ENCODE data around the gene JADE2. TPM values are rescaled to one million over a fixed set of nuclear protein-coding genes. Genes with fewer than 3 reads are reported as not detected.

JADE2 gene
- total and polyA plus RNA-seq, 2 of the 8 experiments (the other 6 are each of a cell fraction or from before 2014, with no cell fraction given), result 19.2 to 55.8 TPM

DNA sequence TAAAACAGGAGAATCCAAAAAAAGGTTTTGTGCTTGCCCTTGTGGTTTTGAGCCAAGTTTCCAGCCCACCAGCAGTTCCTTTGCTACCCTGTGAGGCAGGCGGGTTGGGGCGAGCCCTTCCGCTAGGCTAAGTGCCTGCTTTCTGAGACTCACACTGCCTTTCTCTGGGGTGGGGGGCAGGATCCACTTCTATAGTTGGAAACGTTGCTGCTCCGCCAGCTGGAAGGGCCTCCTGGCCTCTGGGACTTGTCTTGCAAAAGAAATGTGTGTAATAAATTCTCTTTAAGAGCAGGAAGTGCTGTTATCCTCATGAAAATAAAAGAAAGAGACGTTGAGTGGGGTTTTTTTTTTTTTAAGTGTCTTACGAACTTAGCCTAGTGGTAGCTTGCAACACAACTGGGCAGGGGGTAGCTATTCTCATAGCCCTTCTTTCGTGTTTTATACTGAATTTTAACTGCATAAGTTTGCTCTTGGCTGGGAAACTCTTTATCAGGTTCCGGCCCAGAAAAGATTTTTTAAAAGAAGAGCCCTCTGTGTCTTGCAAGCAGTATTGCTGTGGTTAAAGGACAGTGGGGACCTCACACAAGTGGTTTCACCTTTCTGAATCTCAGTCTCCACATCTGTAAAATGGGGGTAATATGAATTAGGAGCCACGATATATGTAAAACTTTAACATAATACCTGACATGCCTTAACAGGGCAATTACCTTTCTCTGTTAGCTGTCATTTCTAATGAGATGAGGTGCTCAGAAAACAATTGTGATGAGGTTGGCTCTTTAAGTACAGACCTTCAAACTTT lies 19.8 kb downstream of the JADE2 start:
- Histone ChIP-seq H4K20me1 (replicated peaks in 1 of 2; ENCODE audit: control insufficient read depth in 1 of 2, insufficient read depth in 2 of 2, low read length in 2 of 2) (peaks cover 0 to 3% of the 10 kb centered on the region in 2 experiments), H2AFZ (ENCODE audit: low read length) (no peak overlapping the region), H3K23ac (ENCODE audit: insufficient read length) (no peak overlapping the region), H2BK120ac (replicated peaks; ENCODE audit: low read depth, low read length) (no peak overlapping the region), H3K14ac (ENCODE audit: insufficient read length) (no peak overlapping the region), H4K91ac (replicated peaks; ENCODE audit: insufficient read length, low read length) (no peak overlapping the region), H3K79me1 (ENCODE audit: low read depth, low read length) (peaks cover 9% of the 10 kb centered on the region), H3K9ac (replicated peaks in 1 of 4; ENCODE audit: extremely low read depth in 1 of 4, low read depth in 3 of 4, low read length in 3 of 4) (no peak overlapping the region; a peak in 1 of 7 replicates), H2BK12ac (ENCODE audit: low read depth, low read length) (no peak overlapping the region), H3K56ac (replicated peaks; ENCODE audit: insufficient read length, low read depth, low read length) (no peak overlapping the region), H2BK15ac (ENCODE audit: low read length) (no peak overlapping the region), H3K4me3 (ENCODE audit: extremely low read depth in 1 of 4, insufficient read depth in 2 of 4, low read depth in 3 of 4, low read length in 4 of 4) (no peak overlapping the region), H3K23me2 (ENCODE audit: low read depth, low read length) (no peaks in the 10 kb centered on the region), H3K27ac (ENCODE audit: low read depth, low read length) (no peak overlapping the region), H3K18ac (ENCODE audit: extremely low read depth, low read length) (no peak overlapping the region), H3K27me3 (replicated peaks in 1 of 4; ENCODE audit: control insufficient read depth in 3 of 4, extremely low read depth in 1 of 4, insufficient read depth in 3 of 4, low read length in 3 of 4) (no peaks in the 10 kb centered on the region), H3K4ac (replicated peaks; ENCODE audit: insufficient read length, low read depth, low read length) (no peak overlapping the region), H2AK5ac (ENCODE audit: low read depth, low read length) (no peak overlapping the region), H4K5ac (ENCODE audit: insufficient read length, low read depth, low read length) (no peak overlapping the region), H4K8ac (ENCODE audit: extremely low read depth, insufficient read depth, low read length) (no peak overlapping the region), H3K36me3 (ENCODE audit: control insufficient read depth in 2 of 4, insufficient read depth in 4 of 4, low read length in 3 of 4) (peaks cover 0 to 48% (median 7%) of the 10 kb centered on the region in 4 experiments; a peak in 7 of 8 replicates), H2BK20ac (ENCODE audit: low read length) (no peak overlapping the region), H3K4me2 (ENCODE audit: insufficient read depth in 1 of 2, low read depth in 2 of 2, low read length in 2 of 2) (no peak overlapping the region), H3K4me1 (replicated peaks in 1 of 4; ENCODE audit: control insufficient read depth in 3 of 4, insufficient read depth in 4 of 4, low read length in 3 of 4) (peaks cover 4 to 18% (median 8%) of the 10 kb centered on the region in 4 experiments), H2BK5ac (ENCODE audit: low read depth, low read length) (no peak overlapping the region), H3K79me2 (ENCODE audit: control insufficient read depth in 1 of 2, insufficient read depth in 2 of 2, low read length in 2 of 2) (peaks cover 0 to 6% of the 10 kb centered on the region in 2 experiments; a peak in 1 of 4 replicates), H3K9me3 (ENCODE audit: insufficient read depth in 2 of 2, low read depth in 1 of 2, low read length in 1 of 2) (no peaks in the 10 kb centered on the region)
- DNase-seq (ENCODE audit: low read depth in 1 of 2, low spot score in 2 of 2) (no peak), FAIRE-seq (no peak)
- CTCF ChIA-PET (ENCODE audit: partially characterized antibody), result interaction anchor here (1.2 to 13.1 kb wide), 4 partner anchors 9 to 42 kb away, joined by 4 to 121 read pairs (median 26); partner anchors contain the start of gene JADE2
- POLR2A ChIA-PET (ENCODE audit: partially characterized antibody), result interaction anchor here (0.7 to 8.8 kb wide), 7 partner anchors 12 to 298 kb away, joined by 3 to 74 read pairs (median 3); partner anchors contain the start of gene JADE2
- 89% methylated on average over 10 of the region's 10 CpGs; no CpG with 5 or more reads in 1 of the 2 experiments for WGBS, 2 experiments (ENCODE audit: extremely low coverage in 1 of 2, insufficient coverage in 1 of 2, insufficient read length in 1 of 2, insufficient replicate concordance in 2 of 2, low coverage in 1 of 2, low lambda C conversion rate in 2 of 2, missing lambda C conversion rate in 1 of 2)
- no peak for TF ChIP-seq CEBPB (IDR thresholded peaks at IDR 0.05; ENCODE audit: low read depth, low read length)
- TF ChIP-seq FOSL1 (IDR thresholded peaks at IDR 0.05; ENCODE audit: insufficient read depth, low read depth, low read length), result no peak
- no peak for TF ChIP-seq GTF2F1 (IDR thresholded peaks at IDR 0.05; ENCODE audit: borderline replicate concordance, low read depth, low read length)

Data from H1 (cell line).